Activated CD4-positive, alpha-beta T cell treated with anti-CD3 and anti-CD28 coated beads for 4 hours (primary cell): ENCODE results near the gene TNS2.
"Not testable (repeated sequence)": the region's sequence is repeated elsewhere in the genome, so short reads cannot be mapped to it uniquely, and the experiment has no call there.

ENCODE experiments used
- DNase-seq, 2 donors: peaks; one replicate each; pipeline ENCODE4 v3.0.0-alpha.2; 2020

Gene TNS2

DNA sequence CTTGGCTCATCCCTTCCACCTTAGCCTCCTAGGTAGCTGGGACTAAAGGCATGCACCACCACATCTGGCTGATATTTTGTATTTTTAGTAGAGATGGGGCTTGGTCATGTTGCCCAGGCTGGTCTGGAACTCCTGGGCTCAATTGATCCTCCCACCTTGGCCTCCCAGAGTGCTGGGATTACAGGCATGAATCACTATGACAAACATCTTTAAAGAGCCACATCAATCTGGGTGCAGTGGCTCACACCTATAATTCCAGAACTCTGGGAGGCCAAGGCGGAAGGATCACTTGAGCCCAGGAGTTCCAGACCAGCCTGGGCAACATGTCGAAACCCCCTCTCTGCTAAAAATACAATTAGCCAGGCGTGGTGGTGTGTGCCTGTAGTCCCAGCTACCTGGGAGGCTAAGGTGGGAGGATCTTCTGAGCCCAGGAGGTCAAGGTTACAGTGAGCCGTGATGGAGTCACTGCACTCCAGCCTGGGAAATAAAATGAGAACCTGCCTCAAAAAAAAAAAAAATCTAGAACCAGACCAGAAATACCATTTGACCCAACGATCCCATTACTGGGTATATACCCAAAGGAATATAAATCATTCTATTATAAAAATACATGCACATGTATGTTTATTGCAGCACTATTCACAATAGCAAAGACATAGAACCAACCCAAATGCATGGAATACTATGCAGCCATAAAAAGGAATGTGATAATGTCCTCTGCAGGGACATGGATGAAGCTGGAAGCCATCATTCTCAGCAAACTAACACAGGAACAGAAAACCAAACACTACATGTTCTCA lies 45.1 kb downstream of the TNS2 start:
- not testable (repeated sequence) for DNase-seq

- not testable (repeated sequence) for DNase-seq
These were observed 45.7 kb downstream of the TNS2 start for GRCh38 chr12:53095596-53095895.

- no peak for DNase-seq
These were observed 46.4 kb downstream of the TNS2 start for GRCh38 chr12:53096089-53096741.

GRCh38 chr12:53096759-53097158 lies 46.9 kb downstream of the TNS2 start:
- no peak for DNase-seq

DNA sequence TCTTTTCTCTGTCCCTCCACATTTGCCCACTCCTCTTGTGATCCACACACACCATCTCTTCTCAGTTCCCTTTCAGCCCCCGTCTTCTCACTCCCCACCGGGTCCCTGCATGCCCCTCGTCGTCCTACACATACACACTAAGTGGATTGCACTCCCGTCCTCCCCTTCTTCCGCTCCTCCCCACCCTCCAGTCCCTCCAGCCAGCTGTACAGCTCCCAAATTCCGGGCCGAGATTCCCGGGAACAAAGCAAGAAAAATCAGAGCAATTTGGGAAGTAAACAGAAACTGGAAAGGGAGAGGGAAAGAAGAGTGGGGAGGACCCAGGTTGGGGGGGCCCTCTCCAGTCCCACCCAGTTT lies 47.3 kb downstream of the TNS2 start:
- DNase-seq = no peak

GRCh38 chr12:53097564-53098353 lies 47.9 kb downstream of the TNS2 start, which contains the start of gene IGFBP6:
TSS of gene IGFBP6 (plus strand) at chr12:53097667. CDS start at chr12:53097718, 51 bp downstream.
- peak; percentile 41 to 51 for DNase-seq

GRCh38 chr12:53098354-53098981 lies 48.6 kb downstream of the TNS2 start:
- DNase-seq = peak in 1 of 2 donors; percentile 21

- DNase-seq = peak; percentile 79 to 87
These were observed 49.4 kb downstream of the TNS2 start for GRCh38 chr12:53099071-53099882.

DNA sequence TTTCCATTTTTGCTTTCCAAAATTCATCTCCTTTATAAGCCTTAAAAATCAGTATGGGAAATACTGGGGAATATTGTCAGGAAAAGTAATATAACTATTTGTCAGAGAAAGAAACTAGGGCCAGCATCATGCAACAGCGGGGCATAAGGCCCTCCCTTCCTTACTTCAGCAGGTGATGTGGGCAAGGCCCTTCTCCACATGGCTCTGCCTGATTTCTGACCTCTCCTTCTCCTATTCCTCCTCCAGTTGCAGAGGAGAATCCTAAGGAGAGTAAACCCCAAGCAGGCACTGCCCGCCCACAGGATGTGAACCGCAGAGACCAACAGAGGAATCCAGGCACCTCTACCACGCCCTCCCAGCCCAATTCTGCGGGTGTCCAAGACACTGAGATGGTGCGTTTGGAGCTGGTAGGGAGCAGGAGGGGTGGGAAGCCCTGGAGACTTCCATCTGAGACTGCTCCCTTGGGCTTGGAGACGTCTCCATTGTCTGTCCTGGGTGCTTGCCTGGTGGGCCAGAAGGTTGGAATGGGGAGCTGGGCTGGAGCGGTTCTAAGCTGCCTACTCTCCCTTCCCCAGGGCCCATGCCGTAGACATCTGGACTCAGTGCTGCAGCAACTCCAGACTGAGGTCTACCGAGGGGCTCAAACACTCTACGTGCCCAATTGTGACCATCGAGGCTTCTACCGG lies 50.7 kb downstream of the TNS2 start:
- DNase-seq = no peak

DNA sequence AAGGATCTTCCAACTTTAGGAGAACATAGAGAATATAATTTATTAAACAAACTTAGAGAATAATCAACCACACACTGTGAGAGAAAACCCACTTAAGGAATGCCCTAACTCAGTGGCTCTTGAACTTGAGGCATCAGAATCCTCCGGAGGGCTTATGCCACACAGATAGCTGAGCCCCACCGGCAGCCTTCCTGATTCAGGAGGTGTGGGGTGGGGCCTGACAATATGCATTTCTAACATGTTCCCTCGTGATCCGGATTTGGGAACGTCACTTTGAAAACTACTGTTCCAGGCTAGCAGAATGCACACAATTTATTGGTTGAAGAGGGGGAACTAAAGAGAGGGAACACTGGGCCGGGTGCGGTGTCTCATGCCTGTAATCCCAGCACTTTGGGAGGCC lies 51.4 kb downstream of the TNS2 start:
- no peak for DNase-seq

DNA sequence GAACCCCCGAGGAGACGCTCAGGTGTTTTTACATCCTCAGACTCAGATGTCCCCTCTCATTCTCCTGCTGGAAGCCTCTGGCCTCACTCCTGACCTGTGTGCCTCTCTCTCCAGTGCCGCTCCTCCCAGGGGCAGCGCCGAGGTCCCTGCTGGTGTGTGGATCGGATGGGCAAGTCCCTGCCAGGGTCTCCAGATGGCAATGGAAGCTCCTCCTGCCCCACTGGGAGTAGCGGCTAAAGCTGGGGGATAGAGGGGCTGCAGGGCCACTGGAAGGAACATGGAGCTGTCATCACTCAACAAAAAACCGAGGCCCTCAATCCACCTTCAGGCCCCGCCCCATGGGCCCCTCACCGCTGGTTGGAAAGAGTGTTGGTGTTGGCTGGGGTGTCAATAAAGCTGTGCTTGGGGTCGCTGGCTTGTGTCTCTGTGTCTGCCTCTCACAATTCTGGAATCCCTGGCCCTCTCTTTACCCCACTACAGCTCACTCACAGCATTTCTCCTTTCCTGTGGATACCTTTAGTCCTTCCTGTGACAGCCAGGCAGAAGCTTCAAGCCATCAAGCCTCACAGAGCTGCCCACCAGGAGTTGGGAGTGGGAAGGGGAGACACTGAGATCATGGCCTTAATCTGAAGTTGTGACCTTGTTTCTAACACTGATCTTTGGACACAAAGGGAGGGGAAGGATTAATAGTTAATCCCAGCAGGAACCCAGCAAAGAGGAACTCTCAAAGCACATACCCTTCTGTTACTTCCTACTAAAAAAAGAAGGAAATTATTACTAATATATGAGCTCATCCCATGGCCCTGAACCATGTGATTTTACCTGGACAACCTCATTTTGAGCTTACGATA lies 52.3 kb downstream of the TNS2 start:
- no peak for DNase-seq

GRCh38 chr12:53102883-53103807 lies 53.3 kb downstream of the TNS2 start, which contains the start of gene SOAT2:
TSS of gene SOAT2 (plus strand) at chr12:53103486. CDS start at chr12:53103578, 92 bp downstream.
- DNase-seq = peak; percentile 24 to 37

DNA sequence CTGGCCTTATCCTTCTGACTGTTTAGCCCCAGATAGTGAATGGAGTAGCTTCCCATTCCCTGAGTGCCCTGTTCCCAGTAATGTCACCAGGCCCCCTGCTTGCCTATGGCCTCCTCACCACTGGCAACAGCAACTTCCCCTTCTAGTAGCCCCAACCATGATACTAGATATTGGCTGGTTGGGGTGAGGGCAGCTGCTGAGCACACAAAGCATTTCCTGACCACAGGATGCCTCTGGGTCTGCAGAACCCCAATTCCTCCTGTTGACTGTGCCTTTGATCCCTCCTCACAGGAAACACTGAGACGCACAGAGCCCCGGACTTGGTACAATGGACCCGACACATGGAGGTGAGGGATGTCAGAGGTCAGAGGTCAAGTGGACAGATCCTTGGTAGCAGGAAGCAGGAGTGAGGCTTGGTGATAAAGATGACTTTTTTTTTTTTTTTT lies 54.0 kb downstream of the TNS2 start:
- DNase-seq = no peak

- no peak for DNase-seq
These were observed 55.4 kb downstream of the TNS2 start for GRCh38 chr12:53105256-53105655.

DNA sequence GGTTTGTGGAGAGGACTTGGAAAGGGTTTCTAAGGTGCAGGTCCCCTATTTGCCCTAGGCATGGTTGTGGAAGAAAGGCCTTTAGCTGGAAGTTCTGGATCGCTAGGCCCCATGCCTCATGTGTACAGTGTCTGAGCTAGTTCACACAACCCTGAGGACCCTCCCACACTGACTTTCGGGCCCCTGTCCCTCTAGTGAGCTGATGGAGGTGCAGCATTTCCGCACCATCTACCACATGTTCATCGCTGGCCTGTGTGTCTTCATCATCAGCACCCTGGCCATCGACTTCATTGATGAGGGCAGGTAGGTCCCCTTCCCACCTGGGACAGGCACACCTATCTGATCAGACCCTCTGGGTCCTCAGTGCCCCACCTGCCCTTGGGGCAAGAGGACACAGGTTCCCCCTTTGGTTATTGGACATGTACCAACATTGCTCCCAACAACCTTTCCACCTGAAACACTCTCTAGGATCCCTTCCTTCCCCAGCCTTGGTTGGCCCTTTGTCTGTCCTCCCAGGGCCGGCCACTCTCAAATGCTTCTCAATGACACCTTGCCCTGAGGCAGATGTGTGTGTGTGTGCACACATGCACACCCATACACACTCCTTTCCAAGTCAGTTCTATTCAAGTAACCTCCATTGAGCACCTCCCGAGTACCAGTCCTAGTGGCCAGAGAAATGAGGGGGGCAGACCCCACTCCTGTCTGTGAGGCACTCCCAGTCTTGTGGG lies 56.0 kb downstream of the TNS2 start:
- DNase-seq = no peak

- no peak for DNase-seq
These were observed 57.3 kb downstream of the TNS2 start for GRCh38 chr12:53107122-53107521.

- DNase-seq = not testable (repeated sequence)
These were observed 62.6 kb downstream of the TNS2 start for GRCh38 chr12:53112431-53112830.

DNA sequence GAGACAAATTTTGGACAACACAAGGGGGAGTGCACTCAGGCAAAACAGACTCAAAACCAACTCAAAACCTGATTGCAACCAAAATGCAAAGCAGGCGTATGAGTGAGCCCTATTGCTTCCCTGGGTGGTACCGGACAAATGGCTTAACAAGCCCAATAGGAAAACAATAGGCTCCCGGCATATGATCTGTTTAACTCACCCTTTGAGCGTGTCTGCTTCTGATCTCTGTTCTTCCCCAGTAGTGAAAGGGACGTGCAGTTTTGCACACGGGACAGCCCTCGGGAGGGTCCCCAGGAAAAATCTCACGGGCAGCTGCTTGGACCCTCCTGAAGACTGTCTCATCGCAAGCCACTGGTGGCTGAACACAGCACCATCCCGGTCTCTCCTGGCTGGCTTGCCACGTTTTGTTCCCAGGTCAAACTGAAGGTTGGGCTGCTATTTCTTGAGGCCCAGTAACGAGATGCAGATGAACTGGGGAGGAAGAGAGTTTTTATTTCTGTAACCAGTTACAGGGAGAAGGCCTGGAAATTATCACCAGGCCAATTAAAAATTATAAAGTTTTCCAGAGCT lies 63.4 kb downstream of the TNS2 start:
- DNase-seq = no peak
